GM12872 (cell line): ENCODE data around the gene AFF1.

ENCODE experiments used
- TF ChIP-seq, protein P1 (sequence below): IDR thresholded peaks from 3 replicates; pipeline ENCODE4 v1.5.1; 2011; ENCODE audit warnings: low read depth, mild to moderate bottlenecking, low read length, moderate library complexity; ENCODE audit not compliant: insufficient read depth

Gene AFF1

DNA sequence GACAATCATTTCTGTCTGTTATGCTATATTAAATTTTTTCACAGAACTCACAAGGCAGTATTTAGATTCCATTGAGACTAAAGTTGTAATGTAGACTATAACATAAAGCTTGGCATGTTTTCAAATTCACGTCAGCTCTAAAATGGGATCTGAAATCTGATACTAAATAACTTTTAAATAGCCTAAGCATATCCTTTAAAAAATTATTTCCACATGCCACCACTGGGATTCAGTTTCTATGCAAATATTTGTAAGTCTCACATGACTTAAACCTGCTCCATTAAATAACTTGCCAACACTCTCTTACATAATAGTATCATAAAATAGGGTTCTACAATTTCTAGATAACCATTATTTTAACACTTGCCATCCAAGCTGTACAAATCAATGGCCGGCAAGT lies 253.2 kb downstream of the AFF1 start:
- TF ChIP-seq, protein P1, sequence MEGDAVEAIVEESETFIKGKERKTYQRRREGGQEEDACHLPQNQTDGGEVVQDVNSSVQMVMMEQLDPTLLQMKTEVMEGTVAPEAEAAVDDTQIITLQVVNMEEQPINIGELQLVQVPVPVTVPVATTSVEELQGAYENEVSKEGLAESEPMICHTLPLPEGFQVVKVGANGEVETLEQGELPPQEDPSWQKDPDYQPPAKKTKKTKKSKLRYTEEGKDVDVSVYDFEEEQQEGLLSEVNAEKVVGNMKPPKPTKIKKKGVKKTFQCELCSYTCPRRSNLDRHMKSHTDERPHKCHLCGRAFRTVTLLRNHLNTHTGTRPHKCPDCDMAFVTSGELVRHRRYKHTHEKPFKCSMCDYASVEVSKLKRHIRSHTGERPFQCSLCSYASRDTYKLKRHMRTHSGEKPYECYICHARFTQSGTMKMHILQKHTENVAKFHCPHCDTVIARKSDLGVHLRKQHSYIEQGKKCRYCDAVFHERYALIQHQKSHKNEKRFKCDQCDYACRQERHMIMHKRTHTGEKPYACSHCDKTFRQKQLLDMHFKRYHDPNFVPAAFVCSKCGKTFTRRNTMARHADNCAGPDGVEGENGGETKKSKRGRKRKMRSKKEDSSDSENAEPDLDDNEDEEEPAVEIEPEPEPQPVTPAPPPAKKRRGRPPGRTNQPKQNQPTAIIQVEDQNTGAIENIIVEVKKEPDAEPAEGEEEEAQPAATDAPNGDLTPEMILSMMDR, result no peak

DNA sequence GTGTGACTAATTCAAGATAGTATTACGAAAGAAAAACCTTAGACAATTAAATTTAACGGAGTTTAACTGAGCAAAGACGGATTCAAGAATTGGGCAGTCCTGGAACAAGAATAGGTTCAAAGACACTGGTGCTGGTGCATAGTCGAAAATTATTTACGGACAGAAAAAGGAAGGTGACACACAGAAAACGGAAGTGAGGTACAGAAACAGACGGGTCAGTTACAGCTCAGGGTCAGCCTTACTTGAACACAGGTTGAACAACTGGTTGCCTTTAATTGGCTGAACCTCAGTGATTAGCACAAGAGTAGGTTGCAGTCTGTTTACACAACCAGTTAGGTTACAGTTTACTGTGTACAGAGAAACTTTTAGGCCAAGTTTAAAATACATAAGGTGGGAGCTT lies 254.1 kb downstream of the AFF1 start:
- TF ChIP-seq, protein P1, result no peak
